Ectodermal cell (in vitro differentiated cells): ENCODE results near the gene ZNF391. TPM values are rescaled to one million over a fixed set of nuclear protein-coding genes. Genes with fewer than 3 reads are reported as not detected.
"Not testable (repeated sequence)": the region's sequence is repeated elsewhere in the genome, so short reads cannot be mapped to it uniquely, and the experiment has no call there.

Source experiments
- H3K27ac ChIP-seq: 2 replicates; pipeline ENCODE4 v1.7.0; 2013; ENCODE audit warnings: mild to moderate bottlenecking, low read depth, low read length; ENCODE audit not compliant: insufficient read depth, poor library complexity, severe bottlenecking
- H3K27me3 ChIP-seq: 2 replicates; pipeline ENCODE4 v1.7.0; 2013; ENCODE audit warnings: mild to moderate bottlenecking, low read length; ENCODE audit not compliant: insufficient read depth, control insufficient read depth, poor library complexity, severe bottlenecking
- H3K36me3 ChIP-seq: one replicate; pipeline ENCODE4 v1.7.0; 2013; ENCODE audit warnings: low read length; ENCODE audit not compliant: control insufficient read depth, insufficient read depth
- H3K4me1 ChIP-seq: one replicate; pipeline ENCODE4 v1.7.0; 2013; ENCODE audit warnings: low read length; ENCODE audit not compliant: control insufficient read depth, insufficient read depth
- H3K4me3 ChIP-seq: 2 replicates; pipeline ENCODE4 v1.7.0; 2013; ENCODE audit warnings: low read depth, low read length, control low read depth; ENCODE audit not compliant: insufficient read depth
- H3K9me3 ChIP-seq: 2 replicates; pipeline ENCODE4 v1.7.0; 2013; ENCODE audit warnings: mild to moderate bottlenecking, low read length, moderate library complexity; ENCODE audit not compliant: control insufficient read depth
- WGBS, 2 experiments: methylation state at CpG; one replicate each; pipeline ENCODE4 v1.1.7; 2013; ENCODE audit warnings: missing lambda C conversion rate in 2 of 2; 5-methylcytosine and 5-hydroxymethylcytosine counted together
- polyA plus RNA-seq, 4 experiments: library from polyadenylated mRNA; stranded (reverse); fragments of 50-300 nt; gene quantifications; one replicate each; pipeline ENCODE4 v1.2.3, GENCODE V29; 2013

Gene ZNF391
- 13.9 TPM for polyA plus RNA-seq (2013, experiment 1 of 4)
- polyA plus RNA-seq (2013, experiment 2 of 4): 12.0 TPM
- 12.7 TPM for polyA plus RNA-seq (2013, experiment 3 of 4)
- 15.2 TPM for polyA plus RNA-seq (2013, experiment 4 of 4)

- WGBS, 2 experiments: 2% methylated on average over 49 of the region's 49 CpGs
- Histone ChIP-seq H3K9me3 (no peaks in the 10 kb centered on the region), H3K36me3 (no peaks in the 10 kb centered on the region), H3K27ac (peak within 1 kb of the TSS; percentile 61), H3K4me3 (peak within 1 kb of the TSS; percentile 82), H3K4me1 (no peaks in the 10 kb centered on the region), H3K27me3 (no peaks in the 10 kb centered on the region)
These were observed at the start of gene ZNF391 for GRCh38 chr6:27388293-27389197. Gene ZNF391, plus strand, starts transcription at chr6:27388759. Its CDS starts 11,612 bp downstream, at chr6:27400371.

- no peaks in the 10 kb centered on the region for H3K9me3 ChIP-seq
- H3K36me3 ChIP-seq: no peaks in the 10 kb centered on the region
- WGBS, 2 experiments: 94 to 96% methylated on average over 3 to 4 of the region's 4 CpGs
- no peak overlapping the region for H3K4me3 ChIP-seq
- H3K4me1 ChIP-seq: no peaks in the 10 kb centered on the region
- no peaks in the 10 kb centered on the region for H3K27me3 ChIP-seq
- H3K27ac ChIP-seq: no peak overlapping the region
These were observed 35.7 kb upstream of the ZNF391 start for GRCh38 chr6:27352850-27353249.

GRCh38 chr6:27358786-27359185 is 29.8 kb upstream of the ZNF391 start:
- WGBS, 2 experiments: 83% methylated on average over 2 of the region's 2 CpGs; no CpG with 5 or more reads in 1 of the 2 experiments
- H3K27me3 ChIP-seq: no peaks in the 10 kb centered on the region
- no peaks in the 10 kb centered on the region for H3K9me3 ChIP-seq
- no peak overlapping the region for H3K27ac ChIP-seq
- no peak overlapping the region for H3K4me3 ChIP-seq
- no peaks in the 10 kb centered on the region for H3K36me3 ChIP-seq
- no peaks in the 10 kb centered on the region for H3K4me1 ChIP-seq

GRCh38 chr6:27359231-27359630 is 29.3 kb upstream of the ZNF391 start:
- Histone ChIP-seq H3K9me3 (no peaks in the 10 kb centered on the region), H3K4me1 (no peaks in the 10 kb centered on the region)
- 100% methylated on average over 1 of the region's 1 CpG for WGBS, 2 experiments

GRCh38 chr6:27368202-27368601 is 20.4 kb upstream of the ZNF391 start:
- WGBS, 2 experiments: 95 to 96% methylated on average over 5 of the region's 5 CpGs
- Histone ChIP-seq H3K4me3 (no peak overlapping the region), H3K36me3 (no peaks in the 10 kb centered on the region), H3K9me3 (no peaks in the 10 kb centered on the region), H3K4me1 (no peaks in the 10 kb centered on the region), H3K27me3 (no peaks in the 10 kb centered on the region), H3K27ac (no peak overlapping the region)

More at GRCh38 chr6:27359231-27359630, 29.3 kb upstream of the ZNF391 start:
- Histone ChIP-seq H3K27ac (no peak overlapping the region), H3K36me3 (no peaks in the 10 kb centered on the region), H3K4me3 (no peak overlapping the region), H3K27me3 (no peaks in the 10 kb centered on the region)

- H3K36me3 ChIP-seq: no peaks in the 10 kb centered on the region
- H3K4me3 ChIP-seq: no peak overlapping the region
- WGBS, 2 experiments: 89 to 93% methylated on average over 4 of the region's 4 CpGs
- H3K27ac ChIP-seq: no peak overlapping the region
- peaks cover 13% of the 10 kb centered on the region for H3K27me3 ChIP-seq
- no peaks in the 10 kb centered on the region for H3K9me3 ChIP-seq
- no peaks in the 10 kb centered on the region for H3K4me1 ChIP-seq
These were observed 18.2 kb upstream of the ZNF391 start for GRCh38 chr6:27370391-27370790.

GRCh38 chr6:27374824-27375612 is 13.5 kb upstream of the ZNF391 start:
- Histone ChIP-seq H3K9me3 (no peaks in the 10 kb centered on the region), H3K4me3 (peak overlapping the region; percentile 79), H3K27me3 (peaks cover 13% of the 10 kb centered on the region), H3K36me3 (no peaks in the 10 kb centered on the region), H3K4me1 (no peaks in the 10 kb centered on the region), H3K27ac (no peak overlapping the region)
- WGBS, 2 experiments: 0 to 1% methylated on average over 30 to 31 of the region's 31 CpGs

GRCh38 chr6:27375613-27376079 is 12.9 kb upstream of the ZNF391 start:
- WGBS, 2 experiments: 56% methylated on average over 7 of the region's 7 CpGs
- Histone ChIP-seq H3K4me3 (no peak overlapping the region), H3K9me3 (no peaks in the 10 kb centered on the region), H3K36me3 (no peaks in the 10 kb centered on the region), H3K27ac (no peak overlapping the region), H3K4me1 (no peaks in the 10 kb centered on the region), H3K27me3 (peaks cover 13% of the 10 kb centered on the region)

- not testable (repeated sequence) for H3K9me3 ChIP-seq, H3K4me3 ChIP-seq, H3K4me1 ChIP-seq, H3K36me3 ChIP-seq, H3K27ac ChIP-seq
- peaks cover 13% of the 10 kb centered on the region for H3K27me3 ChIP-seq
- WGBS, 2 experiments: 46 to 48% methylated on average over 4 of the region's 4 CpGs
These were observed 10.2 kb upstream of the ZNF391 start for GRCh38 chr6:27378406-27378805.

GRCh38 chr6:27381001-27381400 is 7.6 kb upstream of the ZNF391 start:
- not testable (repeated sequence) for H3K27ac ChIP-seq, H3K36me3 ChIP-seq, H3K4me3 ChIP-seq, H3K4me1 ChIP-seq, H3K27me3 ChIP-seq, H3K9me3 ChIP-seq
- WGBS, 2 experiments: 95 to 97% methylated on average over 30 of the region's 30 CpGs
